A673 (cell line): ENCODE data around the gene ENPP1.

ENCODE experiments used
- EZH2 ChIP-seq: fragments of 200-600 bp; sonication (generic); IDR thresholded peaks from 2 replicates; pipeline ENCODE4 v1.6.1; 2017; ENCODE audit warnings: borderline replicate concordance, low read depth, mild to moderate bottlenecking, mixed read lengths, antibody characterized with exemption, low read length; ENCODE audit not compliant: poor library complexity, severe bottlenecking
- TF ChIP-seq, protein P1 (sequence below): fragments of 300-800, 200-600 bp; sonication (generic); conservative IDR thresholded peaks from 2 replicates; pipeline ENCODE4 v1.5.1; 2017; ENCODE audit warnings: low read depth, mild to moderate bottlenecking, antibody characterized with exemption, low read length, moderate library complexity, mixed read lengths

DNA sequence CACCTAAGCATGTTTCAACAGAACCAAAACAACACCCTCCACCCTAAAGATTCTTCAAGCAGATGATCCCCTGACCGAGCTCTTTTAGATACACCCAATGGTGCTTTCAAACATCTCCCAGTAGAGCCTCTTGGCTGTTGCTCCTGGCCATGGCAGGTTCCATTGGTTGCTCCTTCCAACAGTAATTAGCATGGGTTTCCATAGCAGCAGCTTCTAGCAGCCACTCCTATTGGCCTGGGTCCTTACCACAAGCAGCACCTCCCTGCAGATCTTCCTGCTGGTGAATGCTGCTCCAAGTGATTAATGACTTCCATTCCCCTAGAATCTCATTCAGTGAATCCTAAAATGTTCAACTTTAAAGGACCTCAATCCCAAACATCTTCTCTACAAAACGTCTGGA is 129.4 kb downstream of the ENPP1 start:
- TF ChIP-seq, protein P1, sequence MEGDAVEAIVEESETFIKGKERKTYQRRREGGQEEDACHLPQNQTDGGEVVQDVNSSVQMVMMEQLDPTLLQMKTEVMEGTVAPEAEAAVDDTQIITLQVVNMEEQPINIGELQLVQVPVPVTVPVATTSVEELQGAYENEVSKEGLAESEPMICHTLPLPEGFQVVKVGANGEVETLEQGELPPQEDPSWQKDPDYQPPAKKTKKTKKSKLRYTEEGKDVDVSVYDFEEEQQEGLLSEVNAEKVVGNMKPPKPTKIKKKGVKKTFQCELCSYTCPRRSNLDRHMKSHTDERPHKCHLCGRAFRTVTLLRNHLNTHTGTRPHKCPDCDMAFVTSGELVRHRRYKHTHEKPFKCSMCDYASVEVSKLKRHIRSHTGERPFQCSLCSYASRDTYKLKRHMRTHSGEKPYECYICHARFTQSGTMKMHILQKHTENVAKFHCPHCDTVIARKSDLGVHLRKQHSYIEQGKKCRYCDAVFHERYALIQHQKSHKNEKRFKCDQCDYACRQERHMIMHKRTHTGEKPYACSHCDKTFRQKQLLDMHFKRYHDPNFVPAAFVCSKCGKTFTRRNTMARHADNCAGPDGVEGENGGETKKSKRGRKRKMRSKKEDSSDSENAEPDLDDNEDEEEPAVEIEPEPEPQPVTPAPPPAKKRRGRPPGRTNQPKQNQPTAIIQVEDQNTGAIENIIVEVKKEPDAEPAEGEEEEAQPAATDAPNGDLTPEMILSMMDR, result no peak
- no peak for TF ChIP-seq EZH2
